ENCODE measurements around the gene CCDC134.
"Not testable (repeated sequence)": the region's sequence is repeated elsewhere in the genome, so short reads cannot be mapped to it uniquely, and the experiment has no call there.

GRCh38 chr22:41835462-41835861 is 35.0 kb downstream of the CCDC134 start:
- TF ChIP-seq CTCF, POLR2A, EP300 (IDR thresholded peaks at IDR 0.05): not testable (repeated sequence)

Data from tibial nerve (tissue), 4 donors.